GM19035 (cell line): ENCODE measurements around the gene RALGAPA1.
"Not testable (repeated sequence)": the region's sequence is repeated elsewhere in the genome, so short reads cannot be mapped to it uniquely, and the experiment has no call there.

Experiments used
- ATAC-seq: cut with Tn5 transposase; IDR thresholded peaks from one replicate; pipeline ENCODE4 v1.9.1; 2021; ENCODE audit not compliant: unreplicated experiment

Gene RALGAPA1

DNA sequence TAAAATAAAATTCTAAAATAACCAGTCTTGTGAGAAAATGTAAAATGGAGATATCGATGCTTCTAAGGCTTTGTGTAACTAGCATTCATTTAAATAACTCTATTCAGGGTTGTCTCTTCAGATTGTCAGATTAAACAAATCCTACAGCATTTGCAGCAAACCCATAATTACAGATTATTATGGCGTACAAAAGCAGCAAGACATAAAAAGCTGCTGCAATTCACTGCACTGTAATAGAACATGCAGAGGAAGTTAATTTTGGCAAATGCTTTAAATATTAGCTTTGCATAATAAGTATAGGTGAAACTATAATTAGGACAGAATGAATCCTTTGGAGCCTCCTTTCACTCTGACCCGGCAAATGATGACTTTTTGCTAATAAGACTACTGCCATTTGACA, 176.8 kb downstream of the RALGAPA1 start:
- ATAC-seq = no peak

DNA sequence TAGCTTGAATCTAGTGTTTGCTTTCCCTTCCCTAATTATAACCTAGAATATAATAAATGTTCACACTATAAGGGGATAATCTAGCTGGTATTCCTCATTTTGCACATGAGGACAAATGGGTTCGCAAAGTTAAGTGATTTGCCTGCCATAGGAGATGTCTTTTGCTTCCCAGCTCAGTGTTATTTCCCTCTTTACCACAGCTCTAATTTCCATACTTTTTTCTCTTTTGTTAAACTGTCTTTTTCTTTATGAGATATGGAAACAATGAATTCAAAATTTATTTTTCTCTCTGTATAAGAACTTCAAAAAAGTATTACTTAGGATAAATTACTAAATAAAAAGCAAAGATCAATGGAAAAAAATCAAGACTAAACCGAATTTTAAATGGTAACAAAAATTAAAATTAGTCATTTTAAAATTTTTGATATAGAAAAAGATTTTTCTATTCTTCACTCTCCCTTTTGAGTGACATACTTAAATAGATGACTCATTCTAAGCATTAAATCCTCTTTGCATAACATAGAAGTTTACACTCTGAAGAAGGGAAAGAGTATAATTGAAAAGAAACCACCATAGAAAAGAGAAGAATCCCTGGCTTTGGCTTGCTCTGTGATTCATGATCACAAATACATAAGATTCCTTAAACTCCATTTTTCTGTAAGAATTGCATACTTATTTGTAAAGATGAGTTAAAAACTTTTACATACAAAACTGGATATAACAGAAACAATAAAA, 177.9 kb downstream of the RALGAPA1 start:
- no peak for ATAC-seq

DNA sequence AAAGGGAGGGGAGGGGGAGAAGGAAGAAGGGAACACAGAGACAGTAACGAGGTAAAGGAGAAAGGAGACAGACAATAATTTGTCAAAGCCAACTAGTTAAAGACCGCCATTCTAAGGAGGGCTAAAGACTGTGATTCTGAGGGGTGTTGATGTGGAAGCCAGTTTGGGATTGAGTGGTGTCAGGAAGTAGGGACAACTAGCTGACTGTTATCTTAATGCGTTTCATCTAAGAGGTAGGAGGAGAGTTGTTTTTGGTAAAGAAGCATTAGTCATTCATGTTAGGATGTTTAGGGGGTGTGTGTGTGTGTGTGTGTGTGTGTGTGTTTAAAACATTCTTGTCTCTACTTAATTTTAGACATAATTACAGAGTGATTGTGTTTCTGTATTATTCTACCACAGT, 180.1 kb downstream of the RALGAPA1 start:
- no peak for ATAC-seq

DNA sequence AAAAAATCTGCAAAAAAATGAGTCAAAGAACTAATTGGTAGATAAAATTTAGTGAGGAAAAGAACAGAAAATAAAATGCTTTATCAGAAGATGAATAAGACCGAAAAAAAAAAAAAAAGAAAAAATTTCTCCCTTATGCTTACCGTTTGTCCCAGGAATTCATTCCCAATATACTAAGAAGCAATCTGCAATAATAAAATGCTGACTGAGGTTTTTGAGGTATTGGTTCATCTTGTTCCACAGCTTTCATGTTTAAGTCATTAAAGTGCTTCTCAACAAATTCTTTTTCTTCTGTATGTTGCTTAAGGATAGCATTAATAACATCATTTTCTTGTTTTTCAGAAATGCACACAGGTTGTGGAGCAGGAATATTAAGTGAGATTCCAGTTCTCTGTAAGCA, 182.1 kb downstream of the RALGAPA1 start:
- ATAC-seq = not testable (repeated sequence)

DNA sequence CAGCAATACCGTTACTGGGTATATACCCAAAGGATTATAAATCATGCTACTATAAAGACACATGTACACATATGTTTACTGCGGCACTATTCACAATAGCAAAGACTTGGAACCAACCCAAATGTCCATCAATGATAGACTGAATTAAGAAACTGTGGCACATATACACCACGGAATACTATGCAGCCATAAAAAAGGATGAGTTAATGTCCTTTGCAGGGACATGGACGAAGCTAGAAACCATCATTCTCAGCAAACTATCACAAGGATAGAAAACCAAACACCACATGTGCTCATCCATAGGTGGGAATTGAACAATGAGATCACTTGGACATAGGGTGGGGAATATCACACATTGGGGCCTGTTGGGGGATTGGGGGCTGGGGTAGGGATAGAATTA, 187.1 kb downstream of the RALGAPA1 start:
- not testable (repeated sequence) for ATAC-seq

DNA sequence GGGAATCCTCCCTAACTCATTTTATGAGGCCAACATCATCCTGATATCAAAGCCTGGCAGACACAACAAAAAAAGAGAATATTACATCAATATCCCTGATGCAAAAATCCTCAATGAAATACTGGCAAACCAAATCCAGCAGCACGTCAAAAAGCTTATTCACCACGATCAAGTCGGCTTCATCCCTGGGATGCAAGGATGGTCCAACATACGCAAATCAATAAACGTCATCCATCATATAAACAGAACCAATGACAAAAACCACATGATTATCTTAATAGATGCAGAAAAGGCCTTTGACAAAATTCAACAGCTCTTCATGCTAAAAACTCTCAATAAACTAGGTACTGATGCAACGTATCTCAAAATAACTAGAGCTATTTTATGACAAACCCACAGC, 189.1 kb downstream of the RALGAPA1 start:
- ATAC-seq = not testable (repeated sequence)

DNA sequence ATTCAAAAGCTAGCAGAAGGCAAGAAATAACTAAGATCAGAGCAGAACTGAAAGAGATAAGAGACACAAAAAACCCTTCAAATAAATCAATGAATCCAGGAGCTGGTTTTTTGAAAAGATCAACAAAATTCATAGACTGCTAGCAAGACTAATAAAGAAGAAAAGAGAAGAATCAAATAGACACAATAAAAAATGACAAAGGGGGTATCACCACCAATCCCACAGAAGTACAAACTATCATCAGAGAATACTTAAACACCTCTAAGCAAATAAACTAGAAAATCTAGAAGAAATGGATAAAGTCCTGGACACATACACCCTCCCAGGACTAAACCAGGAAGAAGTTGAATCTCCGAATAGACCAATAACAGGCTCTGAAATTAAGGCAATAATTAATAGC, 189.6 kb downstream of the RALGAPA1 start:
- ATAC-seq = not testable (repeated sequence)

DNA sequence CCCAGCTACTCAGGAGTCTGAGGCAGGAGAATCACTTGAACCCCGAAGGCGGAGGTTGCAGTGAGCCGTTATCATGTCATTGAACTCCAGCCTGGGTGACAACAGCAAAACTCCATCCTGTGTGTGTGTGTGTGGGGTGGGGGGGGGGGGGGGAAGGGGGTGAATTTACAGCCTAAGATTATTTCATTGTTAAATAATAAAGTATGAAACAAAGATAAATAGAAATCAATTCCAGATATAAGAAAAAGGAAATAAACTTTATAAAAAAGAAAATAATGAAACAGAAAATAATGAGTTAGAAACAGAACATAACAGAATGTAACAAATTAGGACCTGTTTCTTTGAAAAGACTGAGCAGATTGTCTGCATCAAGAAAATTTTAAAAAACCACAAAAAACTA, 191.6 kb downstream of the RALGAPA1 start:
- ATAC-seq = no peak

DNA sequence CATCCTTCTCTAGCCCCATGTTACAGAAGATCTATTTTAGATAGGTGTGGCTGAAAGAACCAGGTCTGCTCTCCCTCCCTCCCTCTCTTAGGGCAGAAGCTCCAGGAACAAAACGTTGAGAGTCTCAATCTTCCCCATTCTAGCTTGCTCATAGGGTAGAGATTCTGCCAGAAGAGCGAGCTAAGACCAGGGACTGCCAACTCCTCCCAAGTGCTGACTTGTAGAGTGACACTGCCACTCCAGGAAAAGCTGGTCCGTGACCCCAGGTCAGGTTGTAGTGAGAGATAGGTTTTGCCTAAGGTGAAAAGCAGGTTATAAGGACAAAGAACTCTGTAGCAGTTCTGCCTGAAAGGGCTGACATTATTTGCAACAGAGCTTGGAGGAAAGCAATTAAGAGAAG, 201.7 kb downstream of the RALGAPA1 start:
- ATAC-seq = no peak

DNA sequence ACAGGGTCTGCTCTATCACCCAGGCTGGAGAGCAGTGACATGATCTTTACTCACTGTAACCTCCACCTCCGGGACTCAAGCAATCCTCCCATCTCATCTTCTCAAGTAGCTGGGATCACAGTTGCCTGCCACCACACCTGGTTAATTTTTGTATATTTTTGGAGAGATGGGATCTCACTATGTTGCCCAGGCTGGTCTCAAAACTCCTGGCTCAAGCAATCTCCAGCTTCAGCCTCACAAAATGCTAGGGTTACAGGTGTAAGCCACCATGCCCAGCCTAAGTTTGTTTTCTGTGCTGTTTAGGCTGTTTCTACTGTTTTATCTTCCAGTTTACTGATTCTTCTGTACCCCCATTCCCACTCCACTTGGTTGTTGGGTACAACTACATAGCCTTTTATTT, 208.8 kb downstream of the RALGAPA1 start:
- ATAC-seq = no peak

DNA sequence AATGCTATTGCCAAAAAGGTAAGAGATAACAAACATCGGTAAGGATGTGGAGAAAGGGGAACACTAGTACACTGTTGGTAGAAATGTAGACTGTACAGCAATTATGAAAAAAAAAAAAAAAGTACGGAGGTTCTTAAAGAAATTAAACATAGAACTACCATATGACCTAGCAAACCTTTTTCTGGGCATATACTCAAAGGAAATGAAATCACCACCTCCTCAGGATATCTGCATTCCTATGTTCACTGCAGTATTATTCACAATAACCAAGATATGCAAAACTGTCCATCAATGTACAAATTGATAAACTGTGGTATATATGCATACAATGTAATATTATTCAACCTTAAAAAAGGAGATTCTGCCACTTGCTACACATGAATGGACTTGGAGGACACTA, 214.5 kb downstream of the RALGAPA1 start:
- no peak for ATAC-seq

DNA sequence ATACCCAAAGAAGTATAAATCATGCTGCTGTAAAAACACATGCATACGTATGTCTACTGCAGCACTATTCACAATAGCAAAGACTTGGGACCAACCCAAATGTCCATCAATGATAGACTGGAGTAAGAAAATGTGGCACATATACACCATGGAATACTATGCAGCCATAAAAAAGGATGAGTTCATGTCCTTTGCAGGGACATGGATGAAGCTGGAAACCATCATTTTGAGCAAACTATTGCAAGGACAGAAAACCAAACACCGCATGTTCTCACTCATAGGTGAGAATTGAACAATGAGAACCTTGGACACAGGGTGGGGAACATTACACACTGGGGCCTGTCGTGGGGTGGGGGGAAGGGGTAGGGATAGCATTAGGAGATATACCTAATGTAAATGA, 221.7 kb downstream of the RALGAPA1 start:
- not testable (repeated sequence) for ATAC-seq

DNA sequence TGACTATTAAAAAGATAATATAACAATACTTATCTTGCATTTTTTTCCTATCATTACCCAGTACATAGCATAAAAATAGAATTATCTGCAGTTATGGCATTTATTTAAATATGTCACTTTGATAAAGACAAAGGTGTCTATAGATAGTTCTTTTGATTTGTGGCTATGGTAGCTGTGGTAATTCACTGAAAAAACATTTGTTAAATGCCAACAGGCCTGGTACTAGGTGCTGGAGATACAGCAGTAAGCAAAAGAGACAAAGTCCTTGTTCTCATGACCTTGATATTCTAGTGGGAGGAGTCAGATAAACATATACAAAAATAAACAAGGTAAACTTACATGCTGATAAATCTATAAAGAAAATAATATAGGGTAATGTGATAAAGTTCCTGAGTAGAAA, 230.5 kb downstream of the RALGAPA1 start:
- no peak for ATAC-seq

DNA sequence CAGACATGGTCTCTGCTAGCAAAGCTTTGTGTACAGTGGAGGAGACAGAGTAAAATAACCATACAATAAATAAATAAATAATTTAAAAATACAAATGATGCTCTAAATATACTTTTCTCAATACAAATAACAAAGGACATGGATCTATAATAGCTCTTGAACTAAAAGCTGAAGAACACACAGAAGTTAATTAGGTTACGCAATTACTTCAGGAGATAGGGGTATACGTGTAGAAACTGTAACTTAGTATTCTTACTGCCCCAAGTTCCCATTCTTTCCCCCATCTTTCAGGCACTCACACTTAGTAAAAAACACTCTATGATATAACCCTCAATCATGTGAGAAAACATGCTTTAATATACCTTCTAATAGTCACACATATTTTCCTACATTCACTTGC, 231.0 kb downstream of the RALGAPA1 start:
- ATAC-seq = no peak

DNA sequence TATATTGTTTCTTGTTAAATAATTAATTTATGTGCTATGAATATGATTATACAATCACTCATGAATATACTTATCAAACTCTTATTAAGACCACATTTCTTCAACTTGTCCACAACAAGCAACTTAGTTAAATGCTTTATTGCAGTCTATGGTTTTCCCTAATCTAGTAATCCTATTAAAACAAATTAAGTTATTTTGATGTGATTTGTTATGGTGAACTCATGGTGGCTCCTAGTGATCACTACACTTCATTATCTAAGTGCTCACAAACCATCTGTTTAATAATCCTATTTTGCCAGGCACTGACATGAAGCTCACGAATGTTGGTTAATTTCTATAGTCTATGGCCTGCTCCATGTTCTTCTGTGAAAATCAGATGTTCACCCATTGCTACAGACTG, 232.2 kb downstream of the RALGAPA1 start:
- no peak for ATAC-seq

DNA sequence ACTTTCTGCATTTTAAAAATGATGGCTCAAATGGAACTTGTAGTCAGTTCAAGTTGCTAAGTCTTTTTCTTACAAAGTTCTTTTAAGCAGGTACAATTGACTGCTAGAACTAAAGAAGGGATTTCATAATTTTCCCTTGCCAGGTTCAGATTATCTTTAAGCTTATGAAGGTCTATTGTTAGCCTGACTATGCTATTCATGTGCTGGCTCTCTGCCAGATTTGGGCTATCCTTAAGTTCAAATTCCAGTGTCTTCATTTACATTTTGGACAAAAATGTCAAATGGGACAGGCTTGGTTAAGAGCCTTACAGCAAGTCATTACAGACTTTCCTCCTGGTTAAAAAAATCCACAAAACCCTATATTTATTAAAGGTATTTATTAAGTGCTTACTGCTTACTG, 232.8 kb downstream of the RALGAPA1 start:
- ATAC-seq = no peak

DNA sequence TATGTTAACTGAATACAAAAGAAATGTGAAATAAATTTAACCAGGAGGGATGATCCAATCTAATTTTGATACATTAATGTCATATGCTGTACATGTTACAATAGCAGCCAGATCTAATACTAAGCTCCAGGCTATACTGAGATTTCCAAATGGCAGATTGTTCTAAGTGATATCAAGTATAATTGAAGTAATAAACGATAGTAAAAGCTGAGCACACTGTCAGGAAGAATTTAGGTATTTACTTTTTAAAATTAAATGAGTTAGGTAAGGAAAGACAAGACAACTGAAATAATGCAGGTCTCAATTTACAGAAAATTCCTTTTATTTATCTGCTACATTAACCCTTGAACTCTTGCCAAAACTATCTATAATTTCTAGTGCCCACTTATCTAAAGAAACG, 235.2 kb downstream of the RALGAPA1 start:
- ATAC-seq = no peak

DNA sequence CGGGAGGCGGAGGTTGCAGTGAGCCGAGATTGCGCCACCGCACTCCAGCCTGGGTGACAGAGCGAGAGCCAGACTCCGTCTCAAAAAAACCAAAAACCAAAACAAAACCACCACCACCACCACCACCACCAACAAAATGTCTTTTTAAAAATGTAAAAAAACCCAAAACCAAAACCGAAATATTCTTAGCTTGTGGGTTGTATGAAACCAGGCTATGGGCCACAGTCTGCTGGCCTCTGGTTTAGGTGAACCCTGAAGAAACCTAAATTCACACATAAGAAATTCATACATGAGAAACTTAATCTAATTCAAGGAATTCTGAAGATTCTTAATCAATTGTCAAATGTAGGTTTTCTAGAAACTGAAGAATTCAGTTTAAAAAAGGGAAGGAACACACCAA, 237.5 kb downstream of the RALGAPA1 start:
- no peak for ATAC-seq

DNA sequence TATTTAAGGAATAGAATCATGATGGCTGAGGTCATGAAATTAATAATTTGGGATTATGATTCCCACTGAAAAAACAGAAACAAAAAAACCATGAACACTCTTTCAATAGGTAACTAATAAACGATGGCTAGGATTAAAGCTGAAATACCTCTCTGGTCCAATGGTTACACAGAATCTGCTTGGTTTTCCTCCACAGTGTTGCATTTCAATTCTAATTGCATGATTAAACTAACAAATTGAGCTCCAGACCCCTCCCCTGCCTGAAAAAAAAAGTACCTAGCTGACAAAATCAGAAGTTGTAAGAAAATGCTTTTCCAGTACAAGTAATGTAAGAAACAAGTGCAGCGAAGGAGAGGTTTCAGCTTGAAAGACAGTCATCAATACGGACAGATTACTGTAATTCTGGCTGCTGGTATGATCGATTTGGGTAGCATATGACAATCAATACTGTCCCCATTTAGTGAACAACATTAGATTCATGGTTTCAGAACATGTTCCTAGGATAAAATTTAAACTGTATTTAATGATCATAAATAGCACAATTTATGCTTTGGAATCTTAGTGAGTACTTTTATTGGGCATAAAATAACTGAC, 243.1 kb downstream of the RALGAPA1 start:
- ATAC-seq = no peak

DNA sequence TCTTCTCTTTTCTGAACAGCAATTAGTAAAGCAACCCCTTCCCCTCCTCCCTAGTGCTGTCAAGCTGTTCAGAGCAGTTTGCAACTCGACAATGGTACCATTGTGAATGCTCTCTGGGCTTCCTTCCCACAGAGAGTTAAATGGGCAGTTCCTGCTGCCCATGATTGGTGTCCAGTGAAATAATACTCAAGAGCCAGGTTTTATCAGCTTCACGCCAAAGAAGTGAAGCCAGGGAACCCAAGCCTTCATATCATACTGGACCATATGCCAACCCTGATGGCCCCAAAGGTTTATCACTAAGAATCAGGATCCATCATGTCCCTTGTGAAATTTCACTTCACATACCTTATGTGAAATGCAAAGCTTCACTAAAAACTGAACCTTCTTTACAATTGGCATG, 250.4 kb downstream of the RALGAPA1 start:
- ATAC-seq = no peak

DNA sequence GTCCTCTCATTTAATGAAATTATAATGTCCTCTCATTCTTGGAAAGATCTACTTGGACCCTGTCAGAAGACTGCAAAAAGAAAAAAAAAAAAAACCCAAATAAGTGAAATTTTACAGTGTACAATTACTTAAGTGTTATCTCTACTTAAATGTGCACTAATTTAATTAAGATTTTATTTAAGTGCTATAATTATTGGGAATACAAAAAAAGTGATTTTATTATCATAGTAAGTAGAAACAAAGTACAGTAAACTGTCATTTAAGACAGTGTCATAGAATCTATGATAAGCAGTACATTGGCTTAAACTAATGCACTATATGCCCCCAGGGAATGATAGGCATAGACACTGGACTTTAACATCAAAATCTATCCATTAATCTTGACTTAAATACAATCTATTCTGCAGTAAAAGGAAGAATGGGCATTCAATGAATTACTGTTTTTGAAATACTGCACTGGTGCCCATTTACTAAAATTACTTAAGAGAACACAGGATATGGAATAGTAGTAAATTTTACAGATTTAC, 251.8 kb downstream of the RALGAPA1 start:
- ATAC-seq = no peak

DNA sequence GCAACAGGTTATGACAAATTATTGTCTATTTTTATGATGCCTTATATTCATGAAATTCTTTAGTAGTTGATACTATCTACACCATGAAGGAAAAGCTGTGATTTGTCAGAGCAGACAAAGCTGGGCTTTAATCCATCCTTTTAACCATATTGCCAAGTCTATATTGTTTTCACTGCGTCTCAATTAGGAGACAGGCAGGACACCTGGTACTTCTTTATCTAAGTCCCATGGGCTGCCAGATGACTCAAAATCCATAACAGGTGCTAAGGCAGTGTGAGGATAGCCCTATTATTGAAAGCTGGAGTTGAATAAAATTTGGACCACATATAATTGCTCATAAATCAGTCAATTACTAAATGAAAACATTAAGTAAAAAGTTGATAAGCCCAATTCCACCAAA, 252.5 kb downstream of the RALGAPA1 start:
- ATAC-seq = no peak

DNA sequence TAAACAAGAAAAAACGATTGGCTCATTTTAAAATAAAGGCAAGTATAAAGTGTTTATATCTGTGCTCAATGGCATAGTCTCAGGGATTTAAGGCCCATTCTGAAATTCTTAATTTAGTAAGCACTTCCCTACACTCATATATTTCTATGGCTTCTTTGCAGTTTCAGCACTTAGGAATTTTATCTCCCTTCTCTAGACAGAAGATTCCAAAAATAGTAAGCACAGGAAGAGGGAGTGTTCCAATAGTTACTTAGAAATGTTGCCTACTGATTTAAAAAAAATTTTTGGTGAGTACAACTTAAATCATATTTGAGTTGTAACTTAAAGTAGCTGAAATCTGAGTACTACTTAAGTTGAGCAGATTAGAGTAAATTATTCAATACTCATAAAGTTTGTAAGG, 255.3 kb downstream of the RALGAPA1 start:
- ATAC-seq = no peak
